GM23248 (cell line): ENCODE measurements around the gene ZBED1.

Experiments
- EZH2 ChIP-seq: fragments of 200-600 bp; sonication (generic); IDR thresholded peaks from 2 replicates; pipeline ENCODE4 v1.6.1; 2018; ENCODE audit warnings: antibody characterized with exemption, mild to moderate bottlenecking; ENCODE audit not compliant: insufficient read depth, poor library complexity, severe bottlenecking
- EZH2phosphoT487 ChIP-seq: fragments of 200-600 bp; sonication (generic); IDR thresholded peaks from 2 replicates; pipeline ENCODE4 v1.6.1; 2018; ENCODE audit warnings: antibody characterized with exemption, moderate library complexity, mild to moderate bottlenecking, low read depth; ENCODE audit not compliant: insufficient read depth

DNA sequence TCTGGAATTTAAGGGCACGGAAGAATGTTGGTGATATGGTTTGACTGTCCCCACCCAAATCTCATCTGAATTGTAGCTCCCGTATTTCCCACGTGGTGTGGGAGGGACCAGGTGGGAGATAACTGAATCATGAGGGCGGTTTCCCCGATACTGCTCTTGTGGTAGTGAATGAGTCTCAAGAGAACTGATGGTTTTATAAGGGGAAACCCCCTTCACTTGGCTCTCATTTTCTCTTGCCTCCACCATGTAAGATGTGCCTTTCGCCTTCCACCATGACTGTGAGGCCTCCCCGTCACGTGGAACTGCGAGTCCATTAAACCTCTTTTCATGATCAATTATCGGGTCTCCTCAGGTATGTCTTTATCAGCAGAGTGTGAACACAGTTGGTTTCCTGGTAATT is 25.6 kb upstream of the ZBED1 start:
- no peak for TF ChIP-seq EZH2
- no peak for TF ChIP-seq EZH2phosphoT487
